H1 (cell line): ENCODE measurements around the gene ADAMTSL2. TPM values are rescaled to one million over a fixed set of nuclear protein-coding genes. Genes with fewer than 3 reads are reported as not detected.

Experiments
- CTCF ChIA-PET: fragments of 300-600 bp; sonication (Branson Sonifier 250); formaldehyde crosslinking; loops from one replicate; lab custom pipeline; 2021; ENCODE audit not compliant: partially characterized antibody; lab: Charles Lee
- POLR2A ChIA-PET: fragments of 300-600 bp; sonication (Branson Sonifier 250); formaldehyde crosslinking; loops from one replicate; lab custom pipeline; 2021; ENCODE audit warnings: inconsistent platforms; ENCODE audit not compliant: partially characterized antibody; lab: Charles Lee
- DNase-seq, 2 experiments: peaks; one replicate each; pipeline versions ENCODE4 v3.0.0 to v3.0.0-alpha.2; 2010 to 2022; ENCODE audit warnings: low spot score in 2 of 2, low read depth in 1 of 2, mixed read lengths in 1 of 2
- FAIRE-seq: peaks from 2 replicates; lab custom pipeline; 2011; peaks lifted over from hg19 to GRCh38; lab: Jason Lieb, UNC
- H2AFZ ChIP-seq: 2 replicates; pipeline ENCODE4 v1.8.1; 2012; ENCODE audit warnings: low read length, inconsistent platforms
- H2AK5ac ChIP-seq: 2 replicates; pipeline ENCODE4 v1.6.1; 2013; ENCODE audit warnings: low read depth, low read length
- H2BK120ac ChIP-seq: replicated peaks from 2 replicates; pipeline ENCODE3; 2013; ENCODE audit warnings: low read depth, low read length, inconsistent platforms
- H2BK12ac ChIP-seq: 2 replicates; pipeline ENCODE4 v1.6.1; 2013; ENCODE audit warnings: low read depth, low read length
- H2BK15ac ChIP-seq: 2 replicates; pipeline ENCODE4 v1.6.1; 2013; ENCODE audit warnings: low read length
- H2BK20ac ChIP-seq: 2 replicates; pipeline ENCODE4 v1.6.1; 2013; ENCODE audit warnings: low read length
- H2BK5ac ChIP-seq: 2 replicates; pipeline ENCODE4 v1.6.1; 2013; ENCODE audit warnings: low read depth, low read length
- H3K14ac ChIP-seq: 2 replicates; pipeline ENCODE4 v1.6.1; 2013; ENCODE audit warnings: inconsistent platforms; ENCODE audit not compliant: insufficient read length
- H3K18ac ChIP-seq: 2 replicates; pipeline ENCODE4 v1.6.1; 2013; ENCODE audit warnings: low read length; ENCODE audit errors: extremely low read depth
- H3K23ac ChIP-seq: 2 replicates; pipeline ENCODE4 v1.6.1; 2013; ENCODE audit warnings: inconsistent platforms; ENCODE audit not compliant: insufficient read length
- H3K23me2 ChIP-seq: 2 replicates; pipeline ENCODE4 v1.6.1; 2013; ENCODE audit warnings: low read depth, low read length
- H3K27ac ChIP-seq: 2 replicates; pipeline ENCODE4 v1.6.1; 2011; ENCODE audit warnings: low read depth, low read length, inconsistent platforms
- H3K27me3 ChIP-seq, 4 experiments: replicated peaks in 1 of 4; 1 replicate in 1 of 4; 2 replicates in 3 of 4; pipeline versions ENCODE4 v1.6.1 to v1.8.1; 2011 to 2013; ENCODE audit warnings: low read length in 3 of 4, mild to moderate bottlenecking in 3 of 4, inconsistent platforms in 2 of 4, mixed read lengths in 2 of 4, moderate library complexity in 1 of 4; ENCODE audit not compliant: control insufficient read depth in 3 of 4, insufficient read depth in 3 of 4; ENCODE audit errors: extremely low read depth in 1 of 4
- H3K36me3 ChIP-seq, 4 experiments: 2 replicates each; pipeline versions ENCODE4 v1.6.1 to v1.8.1; 2011 to 2013; ENCODE audit warnings: mild to moderate bottlenecking in 4 of 4, low read length in 3 of 4, moderate library complexity in 2 of 4, control low read depth in 1 of 4, inconsistent platforms in 1 of 4; ENCODE audit not compliant: insufficient read depth in 4 of 4, control insufficient read depth in 2 of 4
- H3K4ac ChIP-seq: replicated peaks from 2 replicates; pipeline ENCODE3; 2013; ENCODE audit warnings: low read length, low read depth, mixed read lengths, inconsistent platforms; ENCODE audit not compliant: insufficient read length
- H3K4me1 ChIP-seq, 4 experiments: replicated peaks in 1 of 4; 1 replicate in 1 of 4; 2 replicates in 3 of 4; pipeline versions ENCODE4 v1.6.1 to v1.8.1; 2011 to 2013; ENCODE audit warnings: low read length in 3 of 4, inconsistent platforms in 2 of 4, mixed read lengths in 1 of 4; ENCODE audit not compliant: insufficient read depth in 4 of 4, control insufficient read depth in 3 of 4
- H3K4me2 ChIP-seq, 2 experiments: 2 replicates each; pipeline versions ENCODE4 v1.6.1 to v1.8.1; 2011 to 2013; ENCODE audit warnings: low read depth in 2 of 2, low read length in 2 of 2, control low read depth in 1 of 2, inconsistent platforms in 1 of 2, mild to moderate bottlenecking in 1 of 2; ENCODE audit not compliant: insufficient read depth in 1 of 2
- H3K4me3 ChIP-seq, 4 experiments: fragments of 200-600, 300-600 bp in 1 of 4; sonication (generic), shearing (Covaris generic), sonication (Bioruptor Twin) in 1 of 4; 2 replicates each; pipeline versions ENCODE4 v1.5.1 to v1.8.1; 2011 to 2016; ENCODE audit warnings: low read length in 4 of 4, low read depth in 3 of 4, control low read depth in 2 of 4, inconsistent platforms in 2 of 4, mild to moderate bottlenecking in 2 of 4, mixed read lengths in 1 of 4, moderate library complexity in 1 of 4; ENCODE audit not compliant: insufficient read depth in 2 of 4; ENCODE audit errors: extremely low read depth in 1 of 4
- H3K56ac ChIP-seq: replicated peaks from 2 replicates; pipeline ENCODE3; 2013; ENCODE audit warnings: low read depth, mild to moderate bottlenecking, mixed read lengths, low read length, inconsistent platforms; ENCODE audit not compliant: insufficient read length
- H3K79me1 ChIP-seq: 2 replicates; pipeline ENCODE4 v1.6.1; 2013; ENCODE audit warnings: low read depth, low read length, control low read depth
- H3K79me2 ChIP-seq, 2 experiments: 2 replicates each; pipeline versions ENCODE4 v1.6.1 to v1.8.1; 2012 to 2013; ENCODE audit warnings: low read length in 2 of 2, mild to moderate bottlenecking in 2 of 2, inconsistent platforms in 1 of 2; ENCODE audit not compliant: insufficient read depth in 2 of 2, control insufficient read depth in 1 of 2
- H3K9ac ChIP-seq, 4 experiments: replicated peaks in 1 of 4; 1 replicate in 1 of 4; 2 replicates in 3 of 4; pipeline versions ENCODE4 v1.6.1 to v1.8.1; 2011 to 2013; ENCODE audit warnings: low read depth in 3 of 4, low read length in 3 of 4, control low read depth in 2 of 4, mild to moderate bottlenecking in 2 of 4, moderate library complexity in 2 of 4, inconsistent platforms in 1 of 4; ENCODE audit errors: extremely low read depth in 1 of 4
- H3K9me3 ChIP-seq, 2 experiments: 2 replicates each; pipeline versions ENCODE4 v1.6.1 to v1.8.1; 2012 to 2013; ENCODE audit warnings: mild to moderate bottlenecking in 2 of 2, moderate library complexity in 2 of 2, control low read depth in 1 of 2, inconsistent platforms in 1 of 2, low read depth in 1 of 2, low read length in 1 of 2, mixed read lengths in 1 of 2; ENCODE audit not compliant: insufficient read depth in 2 of 2
- H4K20me1 ChIP-seq, 2 experiments: replicated peaks in 1 of 2; 2 replicates each; pipeline versions ENCODE3 to v1.8.1; 2011 to 2013; ENCODE audit warnings: inconsistent platforms in 2 of 2, low read length in 2 of 2, mild to moderate bottlenecking in 1 of 2; ENCODE audit not compliant: insufficient read depth in 2 of 2, control insufficient read depth in 1 of 2
- H4K5ac ChIP-seq: 2 replicates; pipeline ENCODE4 v1.6.1; 2013; ENCODE audit warnings: low read length, low read depth, mixed read lengths, inconsistent platforms; ENCODE audit not compliant: insufficient read length
- H4K8ac ChIP-seq: 2 replicates; pipeline ENCODE4 v1.8.0; 2013; ENCODE audit warnings: mild to moderate bottlenecking, moderate library complexity, low read length, inconsistent platforms; ENCODE audit not compliant: insufficient read depth; ENCODE audit errors: extremely low read depth
- H4K91ac ChIP-seq: replicated peaks from 2 replicates; pipeline ENCODE3; 2013; ENCODE audit warnings: low read length, mixed read lengths, inconsistent platforms; ENCODE audit not compliant: insufficient read length
- CBX8 ChIP-seq: fragments of 300-800, 300-1000 bp; sonication (generic); IDR thresholded peaks from 2 replicates; pipeline ENCODE4 v1.7.1; 2016; ENCODE audit warnings: low read depth, low read length, borderline replicate concordance
- HDAC6 ChIP-seq: IDR thresholded peaks from one replicate; pipeline ENCODE4 v1.7.1; 2012; ENCODE audit warnings: low read depth, mild to moderate bottlenecking, inconsistent platforms, low read length, moderate library complexity
- NRF1 ChIP-seq: IDR thresholded peaks from 2 replicates; pipeline ENCODE4 v1.6.1; 2011; ENCODE audit warnings: mild to moderate bottlenecking, low read depth, low read length, improper control_type of control experiment
- RNF2 ChIP-seq: fragments of 200-900, 300-1000 bp; sonication (generic); IDR thresholded peaks from 2 replicates; pipeline ENCODE4 v1.7.1; 2016; ENCODE audit warnings: borderline replicate concordance, low read depth, mild to moderate bottlenecking, antibody characterized with exemption, low read length; ENCODE audit not compliant: poor library complexity, severe bottlenecking; ENCODE audit errors: missing control alignments
- SP4 ChIP-seq: IDR thresholded peaks from 2 replicates; pipeline ENCODE4 v1.6.1; 2012; ENCODE audit warnings: low read length, inconsistent platforms
- WGBS, 2 experiments: shearing (Covaris generic) in 1 of 2; methylation state at CpG; one replicate each; pipeline versions ENCODE4 v1.1.6 to v1.1.7; 2013 to 2015; ENCODE audit warnings: low lambda C conversion rate in 2 of 2, mixed read lengths in 2 of 2, inconsistent platforms in 1 of 2, low coverage in 1 of 2, missing lambda C conversion rate in 1 of 2; ENCODE audit not compliant: insufficient replicate concordance in 2 of 2, insufficient coverage in 1 of 2, insufficient read length in 1 of 2; ENCODE audit errors: extremely low coverage in 1 of 2, missing lambda C conversion rate in 1 of 2; 5-methylcytosine and 5-hydroxymethylcytosine counted together
- polyA plus RNA-seq, 7 experiments: library from polyadenylated mRNA; depleted of rRNA in 3 of 7; stranded (reverse) in 5 of 7; unstranded in 2 of 7; fragments of >200 nt in 5 of 7; fragments of 200-250 nt in 2 of 7; gene quantifications; 1 replicate in 5 of 7; 2 replicates in 1 of 7; 4 replicates in 1 of 7; pipeline versions ENCODE4 v1.2.1 to v1.2.3, GENCODE V29; 2011 to 2013; ENCODE audit warnings: missing spikeins in 2 of 7, mixed read lengths in 2 of 7
- total RNA-seq: library from RNA; stranded (reverse); fragmentation: NEBNext Ultra II Directional; extraction: Animal tissue kit (Norgen Biotek cat#: 25700); gene quantifications from 2 replicates; pipeline ENCODE4 v1.2.1, GENCODE V29; 2021

The ADAMTSL2 gene
- total and polyA plus RNA-seq, 2 of the 8 experiments (the other 6 are each of a cell fraction or from before 2014, with no cell fraction given): 0.74 to 0.76 TPM

- H2BK20ac ChIP-seq: no peak overlapping the region
- no peak overlapping the region for H2AFZ ChIP-seq
- H3K27me3 ChIP-seq: peaks cover 0 to 9% (median 2%) of the 10 kb centered on the region in 4 experiments; a peak in 4 of 7 replicates
- H2AK5ac ChIP-seq: no peak overlapping the region
- no peak overlapping the region; the same call in 1 of the 2 replicates for H2BK12ac ChIP-seq
- no peaks in the 10 kb centered on the region for H3K79me2 ChIP-seq
- 80% methylated on average over 4 of the region's 5 CpGs; no CpG with 5 or more reads in 1 of the 2 experiments for WGBS, 2 experiments
- H2BK15ac ChIP-seq: no peak overlapping the region
- no peak overlapping the region for H3K27ac ChIP-seq
- no peak overlapping the region for H4K5ac ChIP-seq
- H3K4me3 ChIP-seq: no peak overlapping the region
- H2BK5ac ChIP-seq: no peak overlapping the region
- H3K9me3 ChIP-seq: no peaks in the 10 kb centered on the region
- H3K36me3 ChIP-seq: no peaks in the 10 kb centered on the region
- H4K8ac ChIP-seq: no peak overlapping the region
- no peak overlapping the region for H2BK120ac ChIP-seq
- no peaks in the 10 kb centered on the region for H3K79me1 ChIP-seq
- H3K4ac ChIP-seq: no peak overlapping the region
- no peak for DNase-seq
- no peak overlapping the region for H3K9ac ChIP-seq
- CTCF ChIA-PET: interaction anchor here (0.9 to 1.9 kb wide), 3 partner anchors 10 to 102 kb away, joined by 3 to 6 read pairs (median 5); no protein-coding TSS in a partner anchor
- H3K56ac ChIP-seq: no peak overlapping the region
- H3K23ac ChIP-seq: no peak overlapping the region
- TF ChIP-seq SP4 (no peak), CBX8 (no peak), HDAC6 (no peak), RNF2 (no peak), NRF1 (no peak)
- TF ChIP-seq, all 59 proteins: peak for 0
- Histone ChIP-seq H3K23me2 (no peaks in the 10 kb centered on the region), H3K18ac (no peak overlapping the region), H3K4me1 (no peaks in the 10 kb centered on the region), H3K4me2 (no peak overlapping the region), H4K20me1 (no peaks in the 10 kb centered on the region), H4K91ac (no peak overlapping the region), H3K14ac (no peak overlapping the region)
- FAIRE-seq: no peak
- POLR2A ChIA-PET: interaction anchor here (1.2 to 1.5 kb wide), 2 partner anchors 18 to 50 kb away, joined by 3 read pairs; no protein-coding TSS in a partner anchor
These were observed 80.2 kb downstream of the ADAMTSL2 start for GRCh38 chr9:133614678-133615077.
